Coronary artery (tissue), 2 donors: ENCODE results near the gene DNAJC11.
"Not testable (repeated sequence)": the region's sequence is repeated elsewhere in the genome, so short reads cannot be mapped to it uniquely, and the experiment has no call there.

ENCODE experiments used
- DNase-seq: peaks from one replicate; pipeline ENCODE4 v3.0.0-alpha.2; 2017; ENCODE audit warnings: low spot score
- H3K27ac ChIP-seq, 2 donors: fragments of 200-600 bp; sonication (generic); one replicate each; pipeline ENCODE4 v1.5.1; 2016 to 2019
- H3K4me3 ChIP-seq: fragments of 200-600 bp; sonication (generic); 2 replicates; pipeline ENCODE4 v1.5.1; 2016; ENCODE audit warnings: mild to moderate bottlenecking, moderate library complexity
- TF ChIP-seq, protein P1 (sequence below): fragments of 200-600 bp; sonication (generic); IDR thresholded peaks from one replicate; pipeline ENCODE4 v1.5.1; 2019; ENCODE audit warnings: antibody characterized with exemption

DNAJC11 gene, protein sequence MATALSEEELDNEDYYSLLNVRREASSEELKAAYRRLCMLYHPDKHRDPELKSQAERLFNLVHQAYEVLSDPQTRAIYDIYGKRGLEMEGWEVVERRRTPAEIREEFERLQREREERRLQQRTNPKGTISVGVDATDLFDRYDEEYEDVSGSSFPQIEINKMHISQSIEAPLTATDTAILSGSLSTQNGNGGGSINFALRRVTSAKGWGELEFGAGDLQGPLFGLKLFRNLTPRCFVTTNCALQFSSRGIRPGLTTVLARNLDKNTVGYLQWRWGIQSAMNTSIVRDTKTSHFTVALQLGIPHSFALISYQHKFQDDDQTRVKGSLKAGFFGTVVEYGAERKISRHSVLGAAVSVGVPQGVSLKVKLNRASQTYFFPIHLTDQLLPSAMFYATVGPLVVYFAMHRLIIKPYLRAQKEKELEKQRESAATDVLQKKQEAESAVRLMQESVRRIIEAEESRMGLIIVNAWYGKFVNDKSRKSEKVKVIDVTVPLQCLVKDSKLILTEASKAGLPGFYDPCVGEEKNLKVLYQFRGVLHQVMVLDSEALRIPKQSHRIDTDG

DNA sequence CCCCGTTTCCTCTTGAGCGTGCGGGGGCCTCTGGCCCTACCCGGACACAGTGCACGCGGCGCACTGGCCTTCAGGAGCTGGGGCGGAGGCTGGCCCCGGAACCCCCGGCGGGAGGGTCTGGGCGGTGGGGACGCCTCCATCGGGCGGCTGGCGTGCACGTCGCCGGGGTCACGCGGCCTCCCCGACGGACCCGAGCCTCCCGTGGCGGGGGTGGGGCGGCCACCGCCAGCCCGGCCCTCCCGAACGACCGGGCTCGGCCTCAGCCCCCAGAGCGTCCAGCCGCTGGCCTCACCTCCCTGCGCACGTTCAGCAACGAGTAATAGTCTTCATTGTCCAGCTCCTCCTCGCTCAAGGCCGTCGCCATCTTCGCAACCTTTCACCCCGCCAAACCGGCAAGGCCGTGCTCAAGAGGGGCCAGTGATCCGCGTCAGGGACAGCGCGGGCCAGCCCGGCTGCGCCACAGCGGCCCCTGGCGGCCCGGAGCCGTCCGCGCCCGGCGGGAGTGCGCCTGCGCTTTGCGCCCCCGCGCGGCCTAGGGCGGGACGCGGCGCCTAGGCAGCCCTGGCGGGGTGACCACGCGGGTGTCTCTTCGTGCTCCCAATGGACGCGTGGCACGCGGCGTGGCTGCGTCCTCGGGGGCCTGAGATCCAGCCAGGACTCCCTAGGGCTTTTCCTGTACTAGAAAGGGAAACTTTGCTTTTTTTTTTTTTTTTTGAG is at the start of gene DNAJC11:
Gene DNAJC11 (minus strand): TSS at position 380 of the 717 bp plus-strand sequence. CDS start 16 bp downstream, at position 364.
- Histone ChIP-seq H3K27ac (peak within 1 kb of the TSS; percentile 71 to 79), H3K4me3 (peak within 1 kb of the TSS; percentile 89)
- TF ChIP-seq, protein P1, sequence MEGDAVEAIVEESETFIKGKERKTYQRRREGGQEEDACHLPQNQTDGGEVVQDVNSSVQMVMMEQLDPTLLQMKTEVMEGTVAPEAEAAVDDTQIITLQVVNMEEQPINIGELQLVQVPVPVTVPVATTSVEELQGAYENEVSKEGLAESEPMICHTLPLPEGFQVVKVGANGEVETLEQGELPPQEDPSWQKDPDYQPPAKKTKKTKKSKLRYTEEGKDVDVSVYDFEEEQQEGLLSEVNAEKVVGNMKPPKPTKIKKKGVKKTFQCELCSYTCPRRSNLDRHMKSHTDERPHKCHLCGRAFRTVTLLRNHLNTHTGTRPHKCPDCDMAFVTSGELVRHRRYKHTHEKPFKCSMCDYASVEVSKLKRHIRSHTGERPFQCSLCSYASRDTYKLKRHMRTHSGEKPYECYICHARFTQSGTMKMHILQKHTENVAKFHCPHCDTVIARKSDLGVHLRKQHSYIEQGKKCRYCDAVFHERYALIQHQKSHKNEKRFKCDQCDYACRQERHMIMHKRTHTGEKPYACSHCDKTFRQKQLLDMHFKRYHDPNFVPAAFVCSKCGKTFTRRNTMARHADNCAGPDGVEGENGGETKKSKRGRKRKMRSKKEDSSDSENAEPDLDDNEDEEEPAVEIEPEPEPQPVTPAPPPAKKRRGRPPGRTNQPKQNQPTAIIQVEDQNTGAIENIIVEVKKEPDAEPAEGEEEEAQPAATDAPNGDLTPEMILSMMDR = peak; percentile 92
- peak; percentile 90 for DNase-seq

DNA sequence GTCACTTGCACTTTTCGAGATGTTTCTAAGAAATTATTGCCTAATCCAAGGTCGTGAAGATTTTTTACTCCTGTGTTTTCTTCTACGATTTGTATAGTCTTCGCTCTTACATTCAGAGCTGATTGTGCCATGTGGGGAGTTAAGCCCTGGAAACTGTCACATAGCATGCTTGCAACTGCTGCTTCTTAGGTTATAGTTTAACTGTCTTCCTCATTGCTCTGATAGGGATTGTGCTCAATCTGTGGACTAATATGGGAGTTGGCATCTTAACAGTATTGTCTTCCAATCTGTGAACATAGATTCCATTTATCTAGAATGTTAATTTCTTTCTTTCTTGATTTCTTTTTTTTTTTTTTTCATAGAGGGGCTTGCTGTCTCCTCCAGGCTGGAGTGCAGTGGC is 48.9 kb upstream of the DNAJC11 start:
- DNase-seq = no peak
- no peak overlapping the region for H3K4me3 ChIP-seq
- no peak overlapping the region for H3K27ac ChIP-seq
- TF ChIP-seq, protein P1 = no peak

DNA sequence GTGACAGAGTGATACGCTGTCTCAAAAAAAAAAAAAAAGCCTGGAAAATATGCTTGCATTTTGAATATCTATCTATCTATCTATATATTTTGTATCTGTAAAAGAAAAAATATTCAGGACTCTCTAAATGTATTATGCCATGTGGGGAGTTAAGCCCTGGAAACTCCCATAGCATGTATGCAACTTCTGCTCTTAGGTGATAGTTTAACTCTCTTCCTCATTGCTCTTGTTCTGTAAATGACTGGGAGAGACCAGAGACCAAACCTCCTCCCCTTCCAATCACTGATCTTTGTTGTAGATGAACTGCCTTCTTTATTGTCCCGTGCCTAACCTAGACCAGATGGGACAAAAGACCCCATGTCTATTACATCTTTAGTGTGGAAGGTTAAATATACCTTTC is 46.1 kb upstream of the DNAJC11 start:
- Histone ChIP-seq H3K27ac (no peak overlapping the region), H3K4me3 (no peak overlapping the region)
- no peak for DNase-seq
- TF ChIP-seq, protein P1 = no peak

DNA sequence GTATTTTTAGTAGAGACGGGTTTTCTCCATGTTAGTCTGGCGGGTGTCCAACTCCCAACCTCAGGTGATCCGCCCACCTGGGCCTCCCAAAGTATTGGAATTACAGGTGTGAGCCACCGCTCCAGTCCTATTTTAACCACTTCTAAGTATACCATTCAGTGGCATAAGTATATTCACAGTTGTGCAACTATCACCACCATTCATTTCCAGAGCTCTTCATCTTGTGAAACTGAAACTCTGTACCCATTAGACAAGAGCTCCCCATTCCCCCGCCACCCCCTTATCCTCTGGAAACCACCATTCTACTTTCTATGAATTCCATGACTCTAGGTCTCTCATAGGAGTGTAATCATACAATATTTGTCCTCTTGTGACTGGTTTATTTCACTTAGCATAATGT is 43.5 kb upstream of the DNAJC11 start:
- no peak overlapping the region for H3K27ac ChIP-seq
- no peak for DNase-seq
- TF ChIP-seq, protein P1 = no peak
- no peak overlapping the region for H3K4me3 ChIP-seq

DNA sequence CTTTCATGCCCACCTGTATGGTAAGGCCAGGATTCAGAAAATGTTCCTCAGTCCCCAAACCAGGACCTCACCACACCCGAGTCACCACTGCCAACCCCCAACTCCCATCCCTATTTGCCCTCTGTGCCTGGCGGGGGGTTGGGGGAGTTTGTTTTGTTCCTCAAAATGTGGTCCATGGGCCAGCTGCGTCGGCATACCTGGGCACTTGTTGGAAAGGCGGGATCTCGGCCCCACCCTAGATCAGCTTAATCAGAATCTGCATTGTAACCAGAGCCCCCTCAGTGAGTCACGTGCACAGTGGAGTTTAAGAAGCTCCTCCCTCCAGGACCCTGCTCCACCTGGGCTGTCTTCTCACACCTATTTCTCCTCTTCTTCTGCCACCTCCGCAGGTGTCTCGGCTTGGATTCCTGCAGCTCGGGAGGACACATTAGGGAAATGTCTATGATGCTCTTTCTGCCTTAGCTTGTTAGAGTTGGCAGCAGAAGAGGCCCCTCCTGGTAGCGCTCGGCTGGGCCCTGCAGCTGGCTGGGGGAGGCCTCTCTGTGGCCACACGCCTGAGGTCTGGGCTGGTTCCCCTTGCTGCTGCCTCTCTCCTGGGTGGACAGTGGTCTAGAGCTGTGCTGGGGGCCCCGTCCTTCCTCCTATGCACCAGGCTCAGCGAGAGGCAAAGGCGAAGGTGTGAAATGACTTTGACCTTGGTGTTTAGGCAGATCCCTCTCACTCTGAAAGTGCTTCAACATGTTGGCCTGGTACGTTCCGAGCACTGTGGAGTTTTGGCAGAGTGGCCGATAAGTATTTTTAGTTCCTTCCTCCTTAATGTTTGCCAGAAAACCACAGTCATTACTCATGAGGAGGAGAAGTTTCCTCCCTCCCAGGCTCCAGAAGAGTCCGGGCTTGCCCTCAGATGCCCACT is 41.8 kb upstream of the DNAJC11 start:
- H3K27ac ChIP-seq = peak overlapping the region; percentile 79 to 92
- peak; percentile 84 for DNase-seq
- peak overlapping the region; percentile 41 for H3K4me3 ChIP-seq
- TF ChIP-seq, protein P1 = no peak

DNA sequence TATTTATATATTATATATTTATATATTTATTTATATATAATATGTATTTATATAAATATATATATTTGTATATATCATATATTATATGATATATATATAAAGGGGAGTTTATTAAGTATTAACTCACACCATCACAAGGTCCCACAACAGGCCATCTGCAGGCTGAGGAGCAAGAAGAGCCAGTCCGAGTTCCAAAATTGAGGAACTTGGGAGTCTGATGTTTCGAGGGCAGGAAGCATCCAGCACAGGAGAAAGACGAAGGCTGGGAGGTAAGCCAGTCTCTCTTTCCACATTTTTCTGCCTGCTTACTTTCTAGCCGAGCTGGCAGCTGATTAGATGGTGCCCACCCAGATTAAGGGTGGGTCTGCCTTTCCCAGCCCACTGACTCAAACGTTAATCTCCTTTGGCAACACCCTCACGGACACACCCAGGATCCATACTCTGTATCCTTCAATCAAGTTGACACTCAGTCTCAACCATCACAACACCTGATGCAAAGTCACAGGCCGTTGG is 41.1 kb upstream of the DNAJC11 start:
- not testable (repeated sequence) for H3K4me3 ChIP-seq, DNase-seq
- H3K27ac ChIP-seq = peak overlapping the region; percentile 79 to 92
